Measurements from ENCODE around the gene ZP1. TPM values are rescaled to one million over a fixed set of nuclear protein-coding genes. Genes with fewer than 3 reads are reported as not detected.
A peak's percentile ranks its signal among the peaks of the same experiment; 100 is the strongest.

The ZP1 gene
- total RNA-seq, 1 donor from 2014 or later = not detected

DNA sequence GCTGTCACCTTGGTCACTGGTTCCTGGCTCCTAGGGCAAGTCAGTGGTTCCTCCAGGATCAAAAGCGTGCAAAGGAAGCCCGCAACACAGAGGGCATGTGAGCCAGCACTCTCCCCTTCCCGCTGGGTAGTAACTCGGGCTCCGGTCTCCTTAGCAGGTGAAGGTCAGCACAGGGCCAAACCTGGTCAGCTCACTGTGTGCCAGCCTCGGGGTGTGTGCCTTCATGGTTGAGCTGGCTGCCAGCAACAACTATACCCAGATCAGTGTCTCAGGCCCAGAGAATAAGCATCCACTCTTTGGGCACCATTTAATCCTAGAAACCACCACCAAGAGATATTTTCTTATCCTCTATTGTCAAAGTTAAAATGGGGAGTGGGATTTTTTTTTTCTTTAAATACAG lies 41.6 kb upstream of the ZP1 start:
- intact Hi-C loops (cut with DNase I) = no loop called here
- Histone ChIP-seq H3K27ac (no peak overlapping the region), H3K4me1 (no peaks in the 10 kb centered on the region), H3K4me3 (no peak overlapping the region), H3K36me3 (no peaks in the 10 kb centered on the region), H3K27me3 (no peaks in the 10 kb centered on the region), H3K9me3 (no peaks in the 10 kb centered on the region)
- DNase-seq (no peak), ATAC-seq (no peak)
- no peak for TF ChIP-seq CTCF (IDR thresholded peaks at IDR 0.05)

GRCh38 chr11:60830478-60831142 lies 36.7 kb upstream of the ZP1 start:
- no peaks in the 10 kb centered on the region for H3K36me3 ChIP-seq
- H3K27ac ChIP-seq = no peak overlapping the region
- TF ChIP-seq CTCF (IDR thresholded peaks at IDR 0.05) = no peak
- ATAC-seq (no peak), DNase-seq (no peak)
- H3K27me3 ChIP-seq = no peaks in the 10 kb centered on the region
- H3K9me3 ChIP-seq = no peaks in the 10 kb centered on the region
- no peak overlapping the region for H3K4me3 ChIP-seq
- no peaks in the 10 kb centered on the region for H3K4me1 ChIP-seq
- intact Hi-C loops (cut with DNase I) = loop anchor here (5.0 to 10.0 kb wide), 2 partner anchors 67 to 354 kb away; no protein-coding TSS in a partner anchor

GRCh38 chr11:60831143-60831500 lies 36.2 kb upstream of the ZP1 start:
- peak; percentile 94 for TF ChIP-seq CTCF (IDR thresholded peaks at IDR 0.05)
- Histone ChIP-seq H3K27me3 (peaks cover 3% of the 10 kb centered on the region), H3K4me3 (no peak overlapping the region), H3K36me3 (no peaks in the 10 kb centered on the region), H3K4me1 (no peaks in the 10 kb centered on the region), H3K27ac (no peak overlapping the region), H3K9me3 (no peaks in the 10 kb centered on the region)
- peak; percentile 95 for ATAC-seq
- DNase-seq = peak; percentile 91
- intact Hi-C loops (cut with DNase I) = loop anchor here (5.0 to 10.0 kb wide), 2 partner anchors 66 to 354 kb away; no protein-coding TSS in a partner anchor

DNA sequence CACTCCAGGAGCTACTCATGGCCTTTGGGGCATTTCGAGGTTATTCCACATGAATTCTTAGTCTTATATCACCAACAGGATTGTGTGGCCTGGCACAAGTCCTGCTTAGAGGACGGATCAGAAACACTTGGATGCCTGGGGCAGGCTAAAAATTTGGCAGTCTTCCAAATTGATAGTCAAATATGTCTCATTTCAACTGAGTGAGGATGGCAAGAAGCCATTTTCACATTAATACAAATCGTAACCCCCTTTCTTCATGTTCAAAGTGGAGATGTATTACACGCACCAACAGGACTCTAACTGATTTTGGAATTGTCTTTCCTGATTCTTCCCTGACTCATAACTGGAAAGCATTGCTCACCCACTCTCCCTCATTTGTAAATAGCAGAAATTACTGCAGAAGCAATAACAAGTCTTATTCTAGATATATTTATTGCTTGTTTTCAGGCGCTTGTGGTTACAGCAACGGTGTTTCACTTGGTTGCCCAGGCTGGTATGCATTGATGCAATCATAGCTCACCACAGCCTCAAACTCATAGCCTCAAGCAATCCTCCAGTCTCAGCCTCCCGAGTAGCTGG lies 35.8 kb upstream of the ZP1 start:
- no peak for ATAC-seq
- Histone ChIP-seq H3K9me3 (no peaks in the 10 kb centered on the region), H3K4me1 (no peaks in the 10 kb centered on the region), H3K27ac (no peak overlapping the region), H3K27me3 (peaks cover 4% of the 10 kb centered on the region), H3K36me3 (no peaks in the 10 kb centered on the region), H3K4me3 (no peak overlapping the region)
- no peak for TF ChIP-seq CTCF (IDR thresholded peaks at IDR 0.05)
- no peak for DNase-seq
- intact Hi-C loops (cut with DNase I) = loop anchor here (5.0 to 10.0 kb wide), 2 partner anchors 66 to 353 kb away; no protein-coding TSS in a partner anchor

DNA sequence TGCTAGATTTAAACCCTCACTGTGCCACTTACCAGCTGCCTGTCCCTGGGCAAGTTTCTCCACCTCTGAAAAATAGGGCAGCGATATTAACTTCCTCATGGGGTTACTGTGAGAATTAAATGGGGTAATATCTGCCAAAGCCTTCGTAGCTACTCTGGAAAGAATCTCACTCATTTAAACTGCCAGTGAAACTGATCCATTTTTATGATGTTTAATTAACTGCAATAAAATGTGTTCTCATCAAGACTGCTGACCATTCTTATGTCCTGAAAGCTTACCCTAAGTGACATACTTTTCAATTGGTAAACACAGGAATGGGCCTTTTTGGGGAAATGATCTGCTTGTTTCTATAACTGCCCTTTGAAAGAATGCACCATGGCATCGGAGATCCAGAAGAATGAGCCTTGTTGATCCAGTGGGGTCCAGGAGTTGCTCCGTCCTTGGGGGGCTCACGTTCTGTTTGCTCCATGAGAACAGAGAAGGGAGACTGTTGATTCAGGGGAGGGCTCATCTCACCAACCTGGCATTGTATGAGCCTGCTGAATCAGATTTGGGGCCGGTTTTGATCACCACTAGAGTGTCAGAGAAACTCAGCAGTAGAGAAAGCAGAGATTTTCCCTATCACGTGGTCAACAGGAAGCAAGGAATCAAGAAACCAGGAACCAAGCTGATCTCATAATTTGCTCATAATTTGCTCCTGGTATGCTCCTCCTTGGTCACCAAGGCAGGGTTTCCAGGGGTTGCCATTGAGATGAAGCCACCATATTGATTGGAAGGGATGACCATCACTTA lies 32.4 kb upstream of the ZP1 start:
- intact Hi-C loops (cut with DNase I) = loop anchor here (5.0 to 10.0 kb wide), 2 partner anchors 62 to 350 kb away; no protein-coding TSS in a partner anchor
- no peak for ATAC-seq
- DNase-seq = no peak
- H3K4me1 ChIP-seq = no peaks in the 10 kb centered on the region
- H3K27ac ChIP-seq = no peak overlapping the region
- no peaks in the 10 kb centered on the region for H3K36me3 ChIP-seq
- no peaks in the 10 kb centered on the region for H3K9me3 ChIP-seq
- H3K4me3 ChIP-seq = no peak overlapping the region
- H3K27me3 ChIP-seq = peaks cover 4% of the 10 kb centered on the region
- TF ChIP-seq CTCF (IDR thresholded peaks at IDR 0.05) = no peak
